HG03558 (cell line): Measurements from ENCODE around the gene ATP1B2.

ENCODE experiments used
- ATAC-seq: cut with Tn5 transposase; IDR thresholded peaks from one replicate; pipeline ENCODE4 v1.9.1; 2021; ENCODE audit warnings: moderate number of reproducible peaks; ENCODE audit not compliant: unreplicated experiment; ENCODE audit errors: extremely low read depth

ATP1B2 gene

DNA sequence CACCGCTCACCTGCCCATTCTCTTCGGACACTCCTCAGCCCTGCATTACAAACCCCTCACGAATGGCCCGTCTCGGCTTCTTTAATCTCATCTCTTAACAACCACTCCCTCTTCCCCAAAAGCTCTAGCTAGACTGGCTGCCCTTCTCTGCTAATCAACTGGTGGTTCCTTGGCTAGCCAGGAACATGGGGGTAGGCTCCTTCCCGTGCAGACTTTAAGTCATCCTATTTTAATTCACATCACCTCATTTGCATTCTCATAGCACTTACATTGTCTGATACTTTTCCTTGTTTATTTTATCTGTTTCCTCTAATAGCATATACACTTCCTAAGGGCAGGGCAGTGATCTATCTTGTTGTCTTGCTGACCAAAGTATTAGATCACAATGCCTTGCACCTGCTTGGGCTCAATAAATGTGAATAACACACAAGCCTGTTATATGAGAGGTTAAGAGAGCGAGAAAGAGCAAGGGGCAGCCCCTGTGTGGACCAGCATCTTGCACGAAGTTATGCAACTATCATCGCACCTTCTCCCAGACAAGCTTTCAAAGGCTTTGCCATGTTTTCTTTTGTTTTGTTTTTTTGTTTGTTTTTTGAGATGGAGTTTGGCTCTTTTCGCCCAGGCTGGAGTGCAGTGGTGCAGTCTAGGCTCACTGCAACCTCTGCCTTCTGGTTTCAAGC lies 26.8 kb downstream of the ATP1B2 start:
- ATAC-seq: no peak

DNA sequence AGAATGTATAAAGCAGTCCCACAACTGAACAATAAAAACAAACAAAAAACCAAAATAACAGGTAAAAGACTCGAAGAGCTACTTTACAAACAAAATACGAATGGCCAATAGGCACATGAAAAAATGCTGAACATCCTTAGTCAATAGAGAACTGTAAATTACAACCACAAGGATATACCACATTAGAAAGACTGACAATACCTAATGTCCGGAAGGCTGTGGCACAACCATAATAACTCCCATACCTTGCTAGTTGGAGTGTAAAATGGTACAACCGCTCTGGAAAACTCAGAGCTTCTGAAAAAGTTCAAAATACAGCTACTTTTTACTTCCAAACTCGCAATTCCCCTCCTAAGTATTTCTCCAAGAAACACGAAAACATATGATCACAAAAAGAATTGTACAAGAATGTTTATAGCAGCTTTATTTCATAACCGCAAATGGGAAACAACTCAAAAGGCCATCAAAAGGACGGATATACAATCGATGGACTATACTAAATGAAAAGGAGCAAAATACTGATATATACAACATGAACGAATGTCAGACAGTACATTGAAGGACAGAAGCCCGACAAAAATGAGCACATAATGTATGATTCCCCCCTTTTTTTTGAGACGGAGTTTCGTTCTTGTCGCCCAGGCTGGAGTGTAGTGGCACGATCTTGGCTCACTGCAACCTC lies 34.3 kb downstream of the ATP1B2 start:
- ATAC-seq: no peak

DNA sequence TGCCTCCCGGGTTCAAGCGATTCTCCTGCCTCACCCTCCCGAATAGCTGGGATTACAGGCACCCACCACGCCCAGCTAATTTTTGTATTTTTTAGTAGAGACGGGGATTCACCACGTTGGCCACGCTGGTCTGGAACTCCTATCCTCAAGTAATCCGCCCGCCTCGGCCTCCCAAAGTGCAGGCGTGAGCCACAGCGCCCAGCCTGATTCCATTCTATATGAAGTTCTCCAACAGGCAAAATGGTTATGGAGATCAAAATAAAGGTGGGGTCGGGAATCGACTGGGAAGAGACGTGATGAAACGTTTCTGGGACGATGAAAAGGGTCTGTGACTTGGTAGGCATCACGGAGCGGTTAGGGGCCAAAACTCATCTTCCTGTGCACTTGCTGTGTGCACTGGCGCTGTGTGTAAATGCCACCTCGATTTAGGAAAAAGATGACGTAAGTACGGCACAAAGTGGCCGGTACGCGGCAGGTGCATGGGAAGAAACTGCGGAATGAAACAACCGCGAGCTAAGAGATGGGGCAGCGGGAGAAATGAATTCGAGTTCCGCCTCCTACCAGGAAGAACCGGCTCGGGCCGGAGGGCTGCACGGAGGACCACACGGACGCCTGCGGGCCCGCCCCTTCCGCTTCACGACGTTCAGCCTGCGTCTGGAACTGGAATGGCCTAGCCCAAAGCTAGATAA lies 35.0 kb downstream of the ATP1B2 start:
- ATAC-seq: no peak

DNA sequence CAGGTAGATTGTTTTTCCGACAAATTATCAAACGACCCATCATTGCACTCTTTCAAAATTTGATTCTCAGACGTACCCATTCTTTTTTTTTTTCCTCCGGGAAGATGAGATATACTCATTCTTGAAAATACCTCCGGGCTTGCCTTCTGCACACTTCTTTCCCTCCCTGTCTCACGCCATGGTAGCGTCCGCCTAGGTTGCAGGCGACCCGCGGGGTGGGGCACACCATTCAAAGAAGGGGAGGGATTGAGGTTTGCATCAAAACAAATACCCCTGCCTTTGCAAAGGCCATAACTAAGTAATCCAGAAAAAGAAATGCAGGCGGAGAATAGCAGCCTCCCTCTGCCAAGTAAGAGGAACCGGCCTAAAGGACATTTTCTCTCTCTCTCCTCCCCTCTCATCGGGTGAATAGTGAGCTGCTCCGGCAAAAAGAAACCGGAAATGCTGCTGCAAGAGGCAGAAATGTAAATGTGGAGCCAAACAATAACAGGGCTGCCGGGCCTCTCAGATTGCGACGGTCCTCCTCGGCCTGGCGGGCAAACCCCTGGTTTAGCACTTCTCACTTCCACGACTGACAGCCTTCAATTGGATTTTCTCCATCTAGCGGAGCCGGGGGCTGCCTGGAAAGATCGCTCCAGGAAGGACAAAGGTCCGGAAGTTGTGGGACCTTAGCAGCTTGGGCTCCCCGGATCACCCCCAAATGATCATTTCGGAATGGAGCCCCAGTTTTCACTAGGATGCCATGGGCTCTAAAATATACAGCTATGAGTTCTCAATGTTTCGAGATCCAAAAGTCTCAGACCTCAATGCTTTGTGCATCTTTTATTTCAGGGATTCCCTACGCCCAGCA lies 35.7 kb downstream of the ATP1B2 start:
- ATAC-seq: no peak

DNA sequence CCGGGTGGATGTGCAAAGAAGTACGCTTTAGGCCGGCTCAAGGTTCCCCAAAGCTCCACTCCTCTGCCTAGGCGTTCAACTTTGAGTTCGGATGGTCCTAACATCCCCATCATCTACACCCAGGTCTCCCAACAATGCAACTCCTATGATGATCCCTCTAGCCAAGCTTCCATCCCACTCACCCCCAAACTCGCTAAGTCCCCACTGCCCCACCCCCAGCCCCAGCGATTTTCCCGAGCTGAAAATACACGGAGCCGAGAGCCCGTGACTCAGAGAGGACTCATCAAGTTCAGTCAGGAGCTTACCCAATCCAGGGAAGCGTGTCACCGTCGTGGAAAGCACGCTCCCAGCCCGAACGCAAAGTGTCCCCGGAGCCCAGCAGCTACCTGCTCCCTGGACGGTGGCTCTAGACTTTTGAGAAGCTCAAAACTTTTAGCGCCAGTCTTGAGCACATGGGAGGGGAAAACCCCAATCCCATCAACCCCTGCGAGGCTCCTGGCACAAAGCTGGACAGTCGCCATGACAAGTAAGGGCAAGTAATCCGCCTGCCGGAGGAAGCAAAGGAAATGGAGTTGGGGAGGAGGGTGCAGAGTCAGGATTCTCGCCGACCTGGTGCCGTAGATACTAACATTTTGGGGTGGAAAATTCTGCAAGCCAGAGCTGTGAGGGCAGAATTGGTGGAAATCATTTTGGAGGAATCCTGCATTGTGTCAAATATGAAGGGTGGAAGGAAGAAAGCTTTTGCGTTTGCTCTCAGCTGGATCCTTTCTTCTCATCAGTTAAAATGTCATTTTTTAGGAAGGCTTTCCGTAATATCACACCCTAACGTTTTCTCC lies 36.6 kb downstream of the ATP1B2 start, which contains the start of gene TP53:
TP53 (minus strand) TSS at position 419 of the 836 bp plus-strand sequence. CDS start 10,896 bp downstream, outside the sequence.
- ATAC-seq: no peak

DNA sequence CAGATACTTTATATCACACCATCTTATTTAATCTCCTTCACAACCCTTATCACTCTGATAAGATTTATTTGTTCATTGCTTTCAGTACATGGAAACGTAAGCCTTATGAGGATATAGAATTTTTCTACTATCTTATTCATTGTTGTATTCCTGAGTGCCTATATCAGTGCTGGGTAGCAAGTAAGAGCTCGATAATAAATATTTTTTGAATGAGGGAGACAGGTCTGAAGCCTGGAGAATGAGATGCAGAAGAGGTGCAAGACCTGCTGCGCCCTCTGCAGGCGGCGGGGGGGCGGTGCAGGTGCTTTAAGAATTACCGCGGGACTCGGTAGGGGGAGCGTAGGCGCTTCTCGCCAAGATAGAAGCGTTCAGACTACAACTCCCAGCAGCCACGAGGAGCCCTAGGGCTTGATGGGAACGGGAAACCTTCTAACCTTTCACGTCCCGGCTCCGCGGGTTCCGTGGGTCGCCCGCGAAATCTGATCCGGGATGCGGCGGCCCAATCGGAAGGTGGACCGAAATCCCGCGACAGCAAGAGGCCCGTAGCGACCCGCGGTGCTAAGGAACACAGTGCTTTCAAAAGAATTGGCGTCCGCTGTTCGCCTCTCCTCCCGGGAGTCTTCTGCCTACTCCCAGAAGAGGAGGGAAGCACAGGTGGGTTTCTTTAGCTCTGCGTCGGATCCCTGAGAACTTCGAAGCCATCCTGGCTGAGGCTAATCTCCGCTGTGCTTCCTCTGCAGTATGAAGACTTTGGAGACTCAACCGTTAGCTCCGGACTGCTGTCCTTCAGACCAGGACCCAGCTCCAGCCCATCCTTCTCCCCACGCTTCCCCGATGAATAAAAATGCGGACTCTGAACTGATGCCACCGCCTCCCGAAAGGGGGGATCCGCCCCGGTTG lies 37.4 kb downstream of the ATP1B2 start, which contains the start of gene WRAP53:
WRAP53 (plus strand) TSS at position 570 of the 900 bp plus-strand sequence; CDS start at position 742, 172 bp downstream.
- ATAC-seq: peak; percentile 51

DNA sequence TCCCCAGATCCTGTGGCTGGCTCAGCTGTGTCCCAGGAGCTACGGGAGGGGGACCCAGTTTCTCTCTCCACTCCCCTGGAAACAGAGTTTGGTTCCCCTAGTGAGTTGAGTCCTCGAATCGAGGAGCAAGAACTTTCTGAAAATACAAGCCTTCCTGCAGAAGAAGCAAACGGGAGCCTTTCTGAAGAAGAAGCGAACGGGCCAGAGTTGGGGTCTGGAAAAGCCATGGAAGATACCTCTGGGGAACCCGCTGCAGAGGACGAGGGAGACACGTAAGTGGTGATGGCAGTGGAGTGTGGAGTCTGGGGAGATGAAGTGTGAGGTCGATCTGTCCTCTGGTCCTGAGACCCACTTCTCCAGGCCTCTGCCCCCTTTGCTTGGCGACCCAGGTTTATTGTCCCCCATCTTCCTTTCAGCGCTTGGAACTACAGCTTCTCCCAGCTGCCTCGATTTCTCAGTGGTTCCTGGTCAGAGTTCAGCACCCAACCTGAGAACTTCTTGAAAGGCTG lies 38.1 kb downstream of the ATP1B2 start:
- ATAC-seq: no peak

DNA sequence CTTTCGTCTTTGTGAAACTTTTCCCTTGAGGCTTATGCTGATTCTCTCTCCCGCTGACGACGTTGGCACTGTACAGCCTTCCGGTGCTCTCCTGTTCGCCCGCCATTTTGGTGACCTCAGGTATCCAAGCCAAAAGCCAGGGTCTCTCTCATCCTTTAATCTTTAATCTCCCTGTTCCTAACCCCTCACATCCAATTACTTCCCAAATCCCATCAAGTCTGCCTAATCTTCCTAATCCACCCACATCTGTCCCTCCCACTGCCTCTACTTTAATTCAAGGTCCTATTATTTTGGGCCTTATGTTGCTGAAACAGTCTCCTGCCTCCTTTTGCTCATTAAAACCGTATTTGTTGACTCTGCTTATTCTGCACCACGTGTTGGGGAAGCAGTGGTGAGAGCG lies 44.9 kb downstream of the ATP1B2 start:
- no peak for ATAC-seq

DNA sequence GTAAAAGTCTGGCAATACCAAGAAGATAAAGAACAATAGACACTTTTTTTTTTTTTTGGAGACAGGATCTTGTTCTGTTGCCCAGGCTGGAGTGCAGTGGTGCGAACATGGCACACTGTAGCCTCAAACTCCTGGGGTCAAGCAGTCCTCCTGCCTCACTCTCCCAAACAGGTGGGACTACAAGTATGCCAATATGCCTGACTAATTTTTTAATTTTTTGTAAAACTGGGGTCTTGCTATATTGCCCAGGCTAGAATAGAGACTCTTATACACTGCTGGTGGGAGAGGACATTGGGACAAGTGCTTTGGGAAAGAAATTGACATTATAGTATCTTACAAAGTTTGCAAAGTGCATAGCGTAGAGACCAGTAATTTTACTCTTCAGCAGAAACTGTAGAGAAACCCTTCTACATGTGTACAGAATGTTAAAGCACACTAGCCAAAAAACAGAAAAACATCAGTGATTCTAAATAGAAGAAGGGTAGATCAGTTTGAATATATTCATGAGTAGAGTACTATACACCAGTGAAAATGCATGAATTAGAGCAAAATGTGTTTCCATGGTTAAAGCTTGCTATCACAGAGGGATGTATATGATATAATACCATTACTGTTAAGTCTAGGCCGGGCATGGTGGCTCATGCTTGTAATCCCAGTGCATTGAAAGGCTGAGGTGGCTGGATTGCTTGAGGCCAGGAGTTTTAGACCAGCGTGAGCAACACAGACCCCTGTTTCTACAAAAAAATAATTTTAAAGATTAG lies 47.3 kb downstream of the ATP1B2 start:
- no peak for ATAC-seq

DNA sequence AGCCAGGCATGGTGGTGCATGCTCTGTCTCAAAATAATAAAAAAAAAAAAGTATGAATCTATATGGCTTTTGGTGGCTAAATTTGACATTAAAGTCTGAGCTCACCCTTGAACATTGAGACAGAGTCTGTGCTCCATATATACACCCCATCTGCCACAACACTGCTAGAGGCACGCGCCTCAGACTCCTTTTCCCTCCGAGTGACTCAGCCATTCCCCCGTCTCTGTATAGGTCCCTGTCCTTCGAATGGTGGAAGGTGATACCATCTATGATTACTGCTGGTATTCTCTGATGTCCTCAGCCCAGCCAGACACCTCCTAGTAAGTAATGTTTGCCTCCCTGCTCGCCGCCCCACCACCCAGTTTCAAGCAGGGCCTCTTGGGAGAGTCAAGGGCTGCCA lies 49.8 kb downstream of the ATP1B2 start:
- ATAC-seq: no peak

DNA sequence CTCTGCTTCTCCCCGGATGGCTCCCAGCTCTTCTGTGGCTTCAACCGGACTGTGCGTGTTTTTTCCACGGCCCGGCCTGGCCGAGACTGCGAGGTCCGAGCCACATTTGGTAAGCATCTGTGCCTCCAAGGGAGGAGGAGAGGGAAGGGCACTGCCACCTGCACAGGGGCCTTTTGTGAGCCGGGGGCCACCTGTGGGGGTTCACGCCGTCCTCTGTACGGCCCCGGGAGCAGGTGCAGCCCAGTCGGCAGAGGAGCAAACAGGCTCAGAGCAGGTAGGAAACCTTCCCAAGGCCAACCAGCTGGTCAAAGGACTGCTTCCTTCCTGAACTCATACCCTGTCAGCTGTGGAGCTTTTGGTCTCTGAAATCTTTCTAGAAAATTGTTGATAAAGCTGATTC lies 51.0 kb downstream of the ATP1B2 start:
- no peak for ATAC-seq

DNA sequence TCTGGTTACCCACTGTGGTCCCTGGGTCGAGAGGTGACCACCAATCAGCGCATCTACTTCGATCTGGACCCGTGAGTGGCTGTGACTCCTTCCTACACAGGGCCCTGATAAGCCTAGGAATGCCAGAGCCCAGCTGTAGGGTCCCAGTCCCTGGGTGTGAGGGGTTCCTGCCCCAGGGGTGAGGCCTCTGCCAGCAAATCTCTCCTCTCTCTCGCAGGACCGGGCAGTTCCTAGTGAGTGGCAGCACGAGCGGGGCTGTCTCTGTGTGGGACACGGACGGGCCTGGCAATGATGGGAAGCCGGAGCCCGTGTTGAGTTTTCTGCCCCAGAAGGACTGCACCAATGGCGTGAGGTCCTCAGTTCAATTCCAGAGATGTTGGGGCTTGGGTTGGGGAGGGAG lies 52.0 kb downstream of the ATP1B2 start:
- ATAC-seq: no peak

DNA sequence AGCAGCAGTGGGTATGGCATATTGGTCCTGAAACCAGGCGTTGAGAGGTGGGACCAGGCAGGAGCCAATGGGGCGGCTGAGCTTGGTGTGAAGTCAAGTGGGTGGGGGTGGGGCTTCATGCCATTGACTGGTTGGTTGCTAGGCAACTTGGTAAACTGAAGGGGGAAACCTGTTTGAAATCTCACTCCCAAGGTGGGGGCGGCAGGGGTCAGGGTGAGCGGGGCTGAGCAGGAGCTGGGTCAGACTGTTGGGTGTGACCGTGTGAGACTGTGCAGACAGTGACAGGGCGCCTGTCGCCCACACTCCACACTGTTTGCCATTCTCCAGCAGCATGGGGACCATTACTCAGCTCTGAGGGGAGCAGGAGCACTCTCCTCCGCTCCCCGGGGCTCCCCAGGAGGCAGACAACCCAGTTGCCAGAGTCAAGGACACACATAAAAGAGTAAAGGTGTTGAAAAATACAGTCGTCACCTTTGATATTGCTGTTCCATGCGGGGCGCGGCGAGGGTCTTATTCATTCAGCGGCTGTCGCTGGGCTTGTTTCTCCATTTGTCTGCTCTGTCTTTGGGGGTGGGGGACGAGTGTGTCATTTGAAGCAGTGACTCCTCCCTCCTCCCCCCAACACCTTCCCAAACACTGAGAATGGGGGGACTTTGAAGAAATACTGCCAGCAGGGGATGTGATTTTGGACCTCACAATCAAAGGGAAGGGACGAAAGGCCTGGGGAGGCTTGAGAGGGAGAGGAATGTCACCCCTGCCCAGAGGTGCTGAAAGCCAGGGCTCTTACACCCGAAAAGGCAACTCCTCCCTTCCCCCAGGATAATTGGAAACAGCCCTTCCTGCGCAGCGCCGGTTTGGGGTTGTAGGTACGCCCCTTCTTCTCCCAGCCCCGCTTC lies 53.1 kb downstream of the ATP1B2 start:
- ATAC-seq: no peak

DNA sequence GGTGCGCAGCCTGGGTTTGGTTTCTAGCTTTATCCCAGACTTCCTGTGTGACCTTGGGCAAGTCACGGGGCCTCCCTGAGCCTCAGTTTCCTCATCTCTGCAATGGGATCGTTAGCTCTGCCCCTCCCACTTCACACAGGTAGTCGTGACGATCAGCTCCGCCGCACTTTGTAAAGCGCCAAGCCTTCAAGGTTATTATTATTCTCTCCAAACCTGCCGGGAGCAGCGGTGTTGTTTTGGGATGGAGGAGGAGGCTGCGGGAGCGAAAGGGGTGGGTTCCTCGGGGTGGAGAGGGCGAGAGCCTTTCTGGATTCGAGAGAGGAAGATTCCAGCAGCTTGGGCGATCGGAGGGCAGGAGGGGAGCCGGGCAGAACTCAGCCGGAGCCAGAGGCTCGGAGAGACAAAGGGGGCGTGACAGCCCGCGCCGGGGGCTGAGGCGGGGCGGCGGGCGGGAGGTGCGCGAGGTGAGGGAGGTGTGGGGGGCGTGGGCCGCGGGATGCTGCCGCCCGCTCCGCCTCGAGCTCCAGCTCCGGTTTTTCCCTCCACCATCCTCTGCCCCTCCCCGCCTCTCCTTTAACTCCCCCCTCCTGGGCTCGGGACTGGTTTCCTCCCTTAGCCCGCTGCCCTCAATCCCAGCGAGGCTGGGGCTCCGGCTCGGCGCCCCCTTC lies 54.0 kb downstream of the ATP1B2 start, which contains the start of gene EFNB3:
EFNB3 (plus strand) TSS at position 602 of the 668 bp plus-strand sequence. CDS start 397 bp downstream, outside the sequence.
- no peak for ATAC-seq

DNA sequence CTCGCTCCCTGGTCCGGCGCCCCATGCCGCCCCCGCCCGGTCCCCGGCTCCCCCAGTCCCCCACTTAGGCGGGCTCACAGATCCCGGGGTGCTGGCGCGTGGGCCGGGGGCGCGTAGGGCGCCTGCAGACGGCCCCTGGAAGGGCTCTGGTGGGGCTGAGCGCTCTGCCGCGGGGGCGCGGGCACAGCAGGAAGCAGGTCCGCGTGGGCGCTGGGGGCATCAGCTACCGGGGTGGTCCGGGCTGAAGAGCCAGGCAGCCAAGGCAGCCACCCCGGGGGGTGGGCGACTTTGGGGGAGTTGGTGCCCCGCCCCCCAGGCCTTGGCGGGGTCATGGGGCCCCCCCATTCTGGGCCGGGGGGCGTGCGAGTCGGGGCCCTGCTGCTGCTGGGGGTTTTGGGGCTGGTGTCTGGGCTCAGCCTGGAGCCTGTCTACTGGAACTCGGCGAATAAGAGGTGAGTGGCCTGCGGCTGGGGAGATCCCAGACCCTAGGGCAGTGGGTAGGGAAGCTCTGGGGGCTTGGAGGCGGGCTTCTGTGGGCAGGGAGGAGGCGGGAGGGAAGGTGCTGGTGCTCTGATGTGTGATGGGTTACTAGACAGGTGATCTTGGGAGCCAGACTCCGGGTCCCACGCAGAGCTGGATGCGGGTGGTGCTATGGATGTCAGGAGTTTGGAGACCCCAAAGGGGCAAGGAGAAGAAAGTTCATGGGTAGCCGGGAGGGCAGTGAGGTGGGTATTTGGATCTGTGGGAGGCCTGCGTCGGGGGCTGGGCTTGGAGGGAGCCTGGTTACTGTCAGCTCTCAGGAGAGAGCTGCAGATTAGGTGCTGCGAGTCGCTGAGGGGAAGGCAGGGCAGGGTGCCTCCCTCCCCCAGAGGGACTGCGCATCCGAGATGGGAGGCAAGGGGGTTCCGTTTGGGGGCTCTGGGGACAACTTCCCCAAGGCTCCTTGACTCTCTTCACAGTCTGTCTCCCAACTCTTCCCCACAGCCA lies 54.8 kb downstream of the ATP1B2 start:
- no peak for ATAC-seq
